Vagina (tissue), 2 donors: Measurements from ENCODE around the gene AGAP3.
"Not testable (repeated sequence)": the region's sequence is repeated elsewhere in the genome, so short reads cannot be mapped to it uniquely, and the experiment has no call there.

Experiments used
- POLR2A ChIP-seq, 2 donors: fragments of 450-650 bp; IDR thresholded peaks; one replicate each; pipeline ENCODE4 v1.6.1; 2017; ENCODE audit warnings: antibody characterized with exemption in 2 of 2, mild to moderate bottlenecking in 2 of 2, moderate library complexity in 2 of 2
- TF ChIP-seq, protein P1 (sequence below), 3 experiments: fragments of 450-650 bp in 2 of 3; fragments of 200-600 bp in 1 of 3; sonication (generic) in 1 of 3; IDR thresholded peaks; one replicate each; pipeline ENCODE4 v1.5.1; 2017 to 2019; ENCODE audit warnings: antibody characterized with exemption in 3 of 3, mild to moderate bottlenecking in 2 of 3, moderate library complexity in 2 of 3

DNA sequence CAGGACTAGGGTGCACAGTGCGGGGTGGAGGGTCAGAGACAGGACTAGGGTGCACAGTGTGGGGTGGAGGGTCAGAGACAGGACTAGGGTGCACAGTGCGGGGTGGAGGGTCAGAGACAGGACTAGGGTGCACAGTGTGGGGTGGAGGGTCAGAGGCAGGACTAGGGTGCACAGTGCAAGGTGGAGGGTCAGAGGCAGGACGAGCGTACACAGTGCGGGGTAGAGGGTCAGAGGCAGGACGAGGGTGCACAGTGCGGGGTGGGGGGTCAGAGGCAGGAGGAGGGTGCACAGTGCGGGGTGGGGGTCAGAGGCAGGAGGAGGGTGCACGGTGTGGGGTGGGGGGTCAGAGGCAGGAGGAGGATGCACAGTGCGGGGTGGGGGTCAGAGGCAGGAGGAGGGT, 42.8 kb upstream of the AGAP3 start:
- not testable (repeated sequence) for TF ChIP-seq POLR2A (IDR thresholded peaks at IDR 0.05)
- TF ChIP-seq, protein P1, sequence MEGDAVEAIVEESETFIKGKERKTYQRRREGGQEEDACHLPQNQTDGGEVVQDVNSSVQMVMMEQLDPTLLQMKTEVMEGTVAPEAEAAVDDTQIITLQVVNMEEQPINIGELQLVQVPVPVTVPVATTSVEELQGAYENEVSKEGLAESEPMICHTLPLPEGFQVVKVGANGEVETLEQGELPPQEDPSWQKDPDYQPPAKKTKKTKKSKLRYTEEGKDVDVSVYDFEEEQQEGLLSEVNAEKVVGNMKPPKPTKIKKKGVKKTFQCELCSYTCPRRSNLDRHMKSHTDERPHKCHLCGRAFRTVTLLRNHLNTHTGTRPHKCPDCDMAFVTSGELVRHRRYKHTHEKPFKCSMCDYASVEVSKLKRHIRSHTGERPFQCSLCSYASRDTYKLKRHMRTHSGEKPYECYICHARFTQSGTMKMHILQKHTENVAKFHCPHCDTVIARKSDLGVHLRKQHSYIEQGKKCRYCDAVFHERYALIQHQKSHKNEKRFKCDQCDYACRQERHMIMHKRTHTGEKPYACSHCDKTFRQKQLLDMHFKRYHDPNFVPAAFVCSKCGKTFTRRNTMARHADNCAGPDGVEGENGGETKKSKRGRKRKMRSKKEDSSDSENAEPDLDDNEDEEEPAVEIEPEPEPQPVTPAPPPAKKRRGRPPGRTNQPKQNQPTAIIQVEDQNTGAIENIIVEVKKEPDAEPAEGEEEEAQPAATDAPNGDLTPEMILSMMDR (IDR thresholded peaks at IDR 0.05): not testable (repeated sequence)
